GM08714 (cell line): ENCODE data around the gene SYT3.
"Not testable (repeated sequence)": the region's sequence is repeated elsewhere in the genome, so short reads cannot be mapped to it uniquely, and the experiment has no call there.

Source experiments
- H3K4me3 ChIP-seq: fragments of 200-500 bp; sonication (Bioruptor generic); 2 replicates; pipeline ENCODE4 v1.5.1; 2014; ENCODE audit warnings: mild to moderate bottlenecking, low read length, inconsistent platforms
- ZNF274 ChIP-seq: IDR thresholded peaks from 2 replicates; pipeline ENCODE4 v1.6.1; 2012; ENCODE audit warnings: mild to moderate bottlenecking, low read depth, low read length

Gene SYT3

GRCh38 chr19:50607388-50607787 is 32.3 kb downstream of the SYT3 start:
- no peak overlapping the region for H3K4me3 ChIP-seq
- TF ChIP-seq ZNF274 = no peak

- H3K4me3 ChIP-seq = not testable (repeated sequence)
Observed at GRCh38 chr19:50606059-50606836, 33.4 kb downstream of the SYT3 start.

GRCh38 chr19:50604264-50605073 is 35.2 kb downstream of the SYT3 start:
- not testable (repeated sequence) for H3K4me3 ChIP-seq

GRCh38 chr19:50602935-50603334 is 36.7 kb downstream of the SYT3 start:
- no peak overlapping the region for H3K4me3 ChIP-seq
- no peak for TF ChIP-seq ZNF274

GRCh38 chr19:50602496-50602895 is 37.2 kb downstream of the SYT3 start:
- TF ChIP-seq ZNF274 = no peak
- no peak overlapping the region for H3K4me3 ChIP-seq

- H3K4me3 ChIP-seq = no peak overlapping the region
- TF ChIP-seq ZNF274 = no peak
Observed at GRCh38 chr19:50602089-50602422, 37.6 kb downstream of the SYT3 start.

GRCh38 chr19:50601407-50602088 is 38.1 kb downstream of the SYT3 start:
- no peak for TF ChIP-seq ZNF274
- no peak overlapping the region for H3K4me3 ChIP-seq

- H3K4me3 ChIP-seq = no peak overlapping the region
- no peak for TF ChIP-seq ZNF274
Observed at GRCh38 chr19:50599427-50599826, 40.3 kb downstream of the SYT3 start.

GRCh38 chr19:50590191-50590590 is 49.5 kb downstream of the SYT3 start:
- TF ChIP-seq ZNF274 = no peak
- no peak overlapping the region for H3K4me3 ChIP-seq

GRCh38 chr19:50581795-50582660 is 57.7 kb downstream of the SYT3 start:
- H3K4me3 ChIP-seq = not testable (repeated sequence)

- no peak overlapping the region for H3K4me3 ChIP-seq
- no peak for TF ChIP-seq ZNF274
Observed at GRCh38 chr19:50580970-50581634, 58.6 kb downstream of the SYT3 start.

GRCh38 chr19:50580240-50580639 is 59.4 kb downstream of the SYT3 start:
- TF ChIP-seq ZNF274 = no peak
- no peak overlapping the region for H3K4me3 ChIP-seq

GRCh38 chr19:50576769-50577168 is 62.9 kb downstream of the SYT3 start:
- H3K4me3 ChIP-seq = not testable (repeated sequence)
